Measurements from ENCODE around the gene PRLH. TPM values are rescaled to one million over a fixed set of nuclear protein-coding genes. Genes with fewer than 3 reads are reported as not detected.

Gene PRLH
- total and polyA plus RNA-seq, 4 donors: not detected

GRCh38 chr2:237542001-237542704 lies 24.2 kb upstream of the PRLH start:
- no peak for DNase-seq (ENCODE audit: low spot score)
- Histone ChIP-seq H3K4me3 (ENCODE audit: low read depth in 1 of 3, low read length in 3 of 3) (no peak overlapping the region), H3K9me3 (ENCODE audit: control insufficient read depth in 4 of 4, low read length in 3 of 4) (no peaks in the 10 kb centered on the region), H3K36me3 (ENCODE audit: control insufficient read depth in 4 of 4, insufficient read depth in 3 of 4, low read depth in 1 of 4, low read length in 3 of 4) (peaks cover 0 to 4% (median 2%) of the 10 kb centered on the region in 4 donors), H3K27ac (ENCODE audit: low read depth in 1 of 2, low read length in 2 of 2) (peak overlapping the region in 1 of 2 donors; percentile 69), H3K9ac (ENCODE audit: low read depth in 1 of 2, low read length in 2 of 2) (no peak overlapping the region), H3K4me1 (ENCODE audit: control insufficient read depth in 4 of 4, insufficient read depth in 4 of 4, low read length in 3 of 4) (peaks cover 11 to 31% (median 25%) of the 10 kb centered on the region in 4 donors), H3K27me3 (ENCODE audit: control insufficient read depth in 4 of 4, insufficient read depth in 4 of 4, low read length in 3 of 4) (no peaks in the 10 kb centered on the region)
- TF ChIP-seq NR2F2 (IDR thresholded peaks at IDR 0.05) (no peak), RXRA (IDR thresholded peaks at IDR 0.05) (no peak), REST (IDR thresholded peaks at IDR 0.05) (no peak), HNF4G (IDR thresholded peaks at IDR 0.05) (no peak)
- WGBS: 96% methylated on average over 18 of the region's 18 CpGs

- no peaks in the 10 kb centered on the region for H3K9me3 ChIP-seq (ENCODE audit: control insufficient read depth in 4 of 4, low read length in 3 of 4)
- no peak overlapping the region for H3K4me3 ChIP-seq (ENCODE audit: low read depth in 1 of 3, low read length in 3 of 3)
- no peak overlapping the region for H3K9ac ChIP-seq (ENCODE audit: low read depth in 1 of 2, low read length in 2 of 2)
- peak overlapping the region; percentile 76 to 77 for H3K27ac ChIP-seq (ENCODE audit: low read depth in 1 of 2, low read length in 2 of 2)
- peaks cover 4 to 43% (median 29%) of the 10 kb centered on the region in 4 donors for H3K4me1 ChIP-seq (ENCODE audit: control insufficient read depth in 4 of 4, insufficient read depth in 4 of 4, low read length in 3 of 4)
- DNase-seq (ENCODE audit: low spot score): no peak
- peaks cover 0 to 4% (median 2%) of the 10 kb centered on the region in 4 donors for H3K36me3 ChIP-seq (ENCODE audit: control insufficient read depth in 4 of 4, insufficient read depth in 3 of 4, low read depth in 1 of 4, low read length in 3 of 4)
- TF ChIP-seq FOXA1 (IDR thresholded peaks at IDR 0.05) (no peak), SP1 (IDR thresholded peaks at IDR 0.05) (no peak), CTCF (IDR thresholded peaks at IDR 0.05; ENCODE audit: low read depth, low read length, missing input control) (no peak), EGR1 (IDR thresholded peaks at IDR 0.05; ENCODE audit: low read depth in 2 of 2) (no peak), FOXA2 (IDR thresholded peaks at IDR 0.05) (no peak), RAD21 (IDR thresholded peaks at IDR 0.05) (no peak), JUND (IDR thresholded peaks at IDR 0.05) (no peak)
- H3K27me3 ChIP-seq (ENCODE audit: control insufficient read depth in 4 of 4, insufficient read depth in 4 of 4, low read length in 3 of 4): no peaks in the 10 kb centered on the region
- 91% methylated on average over 8 of the region's 8 CpGs for WGBS
Measured at GRCh38 chr2:237546040-237546875, 20.1 kb upstream of the PRLH start.

All from liver (tissue), 9 donors.